Calu3 (cell line): Measurements from ENCODE around the gene PROM2. TPM values are rescaled to one million over a fixed set of nuclear protein-coding genes. Genes with fewer than 3 reads are reported as not detected.

Experiments
- BruUV-seq: library from RNA; stranded (reverse); fragments of 400-500 nt; replicated peaks from 2 replicates; lab custom pipeline; 2021; lab: Mats Ljungman, UMichigan
- CTCF ChIA-PET: fragments of 300-600 bp; sonication (Branson Sonifier 250); formaldehyde crosslinking; loops from one replicate; lab custom pipeline; 2022; ENCODE audit warnings: antibody characterized with exemption; lab: Charles Lee
- DNase-seq: peaks from one replicate; pipeline ENCODE4 v3.0.0; 2022
- H3K27ac Mint-ChIP-seq: one replicate; pipeline ENCODE4 v1.8.0; 2022; ENCODE audit warnings: mixed read lengths; ENCODE audit not compliant: unreplicated experiment
- H3K27me3 Mint-ChIP-seq: one replicate; pipeline ENCODE4 v1.8.0; 2022; ENCODE audit warnings: mixed read lengths; ENCODE audit not compliant: unreplicated experiment
- H3K36me3 Mint-ChIP-seq: one replicate; pipeline ENCODE4 v1.8.0; 2022; ENCODE audit warnings: mild to moderate bottlenecking, moderate library complexity, mixed read lengths; ENCODE audit not compliant: insufficient read depth, unreplicated experiment
- H3K4me1 Mint-ChIP-seq: one replicate; pipeline ENCODE4 v1.8.0; 2022; ENCODE audit warnings: mild to moderate bottlenecking, low read depth, mixed read lengths; ENCODE audit not compliant: unreplicated experiment
- H3K4me3 Mint-ChIP-seq: one replicate; pipeline ENCODE4 v1.8.0; 2022; ENCODE audit warnings: mild to moderate bottlenecking, low read depth, moderate library complexity, mixed read lengths; ENCODE audit not compliant: unreplicated experiment
- H3K9me3 Mint-ChIP-seq: one replicate; pipeline ENCODE4 v1.8.0; 2022; ENCODE audit warnings: low read depth, mixed read lengths; ENCODE audit not compliant: unreplicated experiment
- CTCF ChIP-seq: fragments of 200-600 bp; IDR thresholded peaks from one replicate; pipeline ENCODE4 v1.8.0; 2022; ENCODE audit warnings: antibody characterized with exemption; ENCODE audit not compliant: unreplicated experiment
- intact Hi-C: fragments of 100-400 bp; cut with micrococcal nuclease; formaldehyde crosslinking; loops from one replicate; pipeline ENCODE4 v1.10.0; 2022; ENCODE audit not compliant: unreplicated experiment
- total RNA-seq: library from RNA; stranded (reverse); gene quantifications from 2 replicates; pipeline ENCODE4 v1.2.3, GENCODE V29; 2022

PROM2 gene
- total RNA-seq, 1 experiment from 2014 or later, result 24.7 TPM

GRCh38 chr2:95320344-95320712 is 46.1 kb downstream of the PROM2 start:
- Mint-ChIP-seq H3K36me3 (no peaks in the 10 kb centered on the region), H3K27ac (no peak overlapping the region), H3K4me3 (no peak overlapping the region), H3K27me3 (peaks cover 41% of the 10 kb centered on the region), H3K4me1 (no peaks in the 10 kb centered on the region), H3K9me3 (no peaks in the 10 kb centered on the region)
- intact Hi-C loops, result no loop called here
- CTCF ChIA-PET, result no interaction called here
- DNase-seq, result no peak
- no TSS peak for BruUV-seq
- TF ChIP-seq CTCF, result no peak

- TF ChIP-seq CTCF, result no peak
- CTCF ChIA-PET, result no interaction called here
- H3K27ac Mint-ChIP-seq, result no peak overlapping the region
- no peak for DNase-seq
- H3K36me3 Mint-ChIP-seq, result no peaks in the 10 kb centered on the region
- H3K4me1 Mint-ChIP-seq, result no peaks in the 10 kb centered on the region
- H3K27me3 Mint-ChIP-seq, result peaks cover 41% of the 10 kb centered on the region
- BruUV-seq, result no TSS peak
- no peak overlapping the region for H3K4me3 Mint-ChIP-seq
- H3K9me3 Mint-ChIP-seq, result peaks cover 7% of the 10 kb centered on the region
- intact Hi-C loops, result no loop called here
These were observed 46.9 kb downstream of the PROM2 start for GRCh38 chr2:95320986-95321767.

GRCh38 chr2:95323347-95324155 is 49.3 kb downstream of the PROM2 start:
- no peak overlapping the region for H3K27ac Mint-ChIP-seq
- intact Hi-C loops, result no loop called here
- H3K4me3 Mint-ChIP-seq, result no peak overlapping the region
- DNase-seq, result peak; percentile 82
- CTCF ChIA-PET, result no interaction called here
- TF ChIP-seq CTCF, result peak; percentile 82
- H3K27me3 Mint-ChIP-seq, result peaks cover 30% of the 10 kb centered on the region
- no peaks in the 10 kb centered on the region for H3K4me1 Mint-ChIP-seq
- BruUV-seq, result no TSS peak
- no peaks in the 10 kb centered on the region for H3K36me3 Mint-ChIP-seq
- H3K9me3 Mint-ChIP-seq, result peaks cover 8% of the 10 kb centered on the region

GRCh38 chr2:95325026-95325425 is 50.8 kb downstream of the PROM2 start:
- H3K9me3 Mint-ChIP-seq, result peaks cover 8% of the 10 kb centered on the region
- no peaks in the 10 kb centered on the region for H3K4me1 Mint-ChIP-seq
- CTCF ChIA-PET, result no interaction called here
- H3K27ac Mint-ChIP-seq, result no peak overlapping the region
- no TSS peak for BruUV-seq
- no peaks in the 10 kb centered on the region for H3K36me3 Mint-ChIP-seq
- no peak for TF ChIP-seq CTCF
- DNase-seq, result no peak
- peaks cover 16% of the 10 kb centered on the region for H3K27me3 Mint-ChIP-seq
- intact Hi-C loops, result no loop called here
- no peak overlapping the region for H3K4me3 Mint-ChIP-seq
